Measurements from ENCODE around the gene TOPBP1.
"Not testable (repeated sequence)": the region's sequence is repeated elsewhere in the genome, so short reads cannot be mapped to it uniquely, and the experiment has no call there.

TOPBP1 gene

DNA sequence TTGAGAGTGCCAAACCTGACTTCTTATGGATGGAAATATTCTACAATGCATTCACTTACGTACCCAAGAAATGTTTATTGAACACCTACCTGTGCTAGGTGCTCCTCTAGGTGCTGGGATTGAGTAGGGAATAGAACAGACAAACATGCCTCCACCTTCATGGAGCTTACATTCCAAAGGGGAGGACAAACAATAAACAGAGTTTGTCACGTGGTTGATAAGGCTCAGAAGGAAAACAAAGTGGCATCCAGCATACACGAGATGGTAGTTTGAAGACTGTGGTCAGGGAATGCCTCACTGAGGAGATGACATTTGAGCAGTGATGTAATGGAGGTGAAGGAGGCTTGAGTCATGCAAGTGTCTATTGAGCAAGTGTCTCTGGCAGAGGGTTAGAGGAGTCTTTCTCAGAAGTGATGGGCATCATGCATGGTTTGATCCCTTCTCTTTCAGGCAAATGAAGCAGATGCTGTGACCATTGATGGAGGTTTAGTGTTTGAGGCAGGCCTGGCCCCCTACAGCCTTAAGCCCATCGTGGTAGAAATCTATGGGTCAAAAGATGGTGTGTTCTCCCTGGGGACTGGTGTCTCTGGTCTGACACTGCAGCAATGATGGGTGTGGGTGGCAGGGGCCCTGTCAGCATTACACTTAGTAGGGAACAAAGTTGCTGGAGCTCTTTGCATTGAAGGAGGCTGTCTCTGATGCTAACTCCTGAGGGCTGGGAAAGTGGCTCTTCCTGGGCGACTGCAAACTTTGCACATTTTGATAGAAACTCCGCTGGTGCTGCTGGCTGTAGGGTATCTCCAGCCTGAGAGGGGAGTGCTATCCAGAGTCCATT lies 29.7 kb upstream of the TOPBP1 start:
- Histone ChIP-seq H3K27me3 (ENCODE audit: insufficient read depth, poor library complexity, severe bottlenecking) (no peaks in the 10 kb centered on the region), H3K27ac (replicated peaks) (no peak overlapping the region), H3K4me3 (replicated peaks; ENCODE audit: insufficient read depth, low read length) (no peak overlapping the region)
- TF ChIP-seq SPI1 (IDR thresholded peaks at IDR 0.05; ENCODE audit: borderline replicate concordance, low read depth) (no peak), POLR2AphosphoS5 (IDR thresholded peaks at IDR 0.05; ENCODE audit: low read depth) (no peak)
- DNase-seq (ENCODE audit: low read depth in 1 of 2, low spot score in 1 of 2): peak; percentile 30 to 40

DNA sequence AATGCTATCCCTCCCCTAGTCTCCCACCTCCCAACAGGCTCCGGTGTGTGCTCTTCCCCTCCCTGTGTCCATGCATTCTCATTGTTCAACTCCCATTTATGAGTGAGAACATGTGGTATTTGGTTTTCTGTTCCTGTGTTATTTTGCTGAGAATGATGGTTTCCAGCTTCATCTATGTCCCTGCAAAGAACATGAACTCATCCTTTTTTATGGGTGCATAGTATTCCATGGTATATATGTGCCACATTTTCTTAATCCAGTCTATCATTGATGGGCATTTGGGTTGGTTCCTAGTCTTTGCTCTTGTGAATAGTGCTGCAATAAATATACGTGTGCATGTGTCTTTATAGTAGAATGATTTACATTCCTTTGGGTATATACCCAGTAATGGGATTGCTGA lies 16.3 kb upstream of the TOPBP1 start:
- H3K27ac ChIP-seq (replicated peaks); DNase-seq (ENCODE audit: low read depth in 1 of 2, low spot score in 1 of 2); H3K4me3 ChIP-seq (replicated peaks; ENCODE audit: insufficient read depth, low read length): not testable (repeated sequence)
- peaks cover 33% of the 10 kb centered on the region for H3K27me3 ChIP-seq (ENCODE audit: insufficient read depth, poor library complexity, severe bottlenecking)

DNA sequence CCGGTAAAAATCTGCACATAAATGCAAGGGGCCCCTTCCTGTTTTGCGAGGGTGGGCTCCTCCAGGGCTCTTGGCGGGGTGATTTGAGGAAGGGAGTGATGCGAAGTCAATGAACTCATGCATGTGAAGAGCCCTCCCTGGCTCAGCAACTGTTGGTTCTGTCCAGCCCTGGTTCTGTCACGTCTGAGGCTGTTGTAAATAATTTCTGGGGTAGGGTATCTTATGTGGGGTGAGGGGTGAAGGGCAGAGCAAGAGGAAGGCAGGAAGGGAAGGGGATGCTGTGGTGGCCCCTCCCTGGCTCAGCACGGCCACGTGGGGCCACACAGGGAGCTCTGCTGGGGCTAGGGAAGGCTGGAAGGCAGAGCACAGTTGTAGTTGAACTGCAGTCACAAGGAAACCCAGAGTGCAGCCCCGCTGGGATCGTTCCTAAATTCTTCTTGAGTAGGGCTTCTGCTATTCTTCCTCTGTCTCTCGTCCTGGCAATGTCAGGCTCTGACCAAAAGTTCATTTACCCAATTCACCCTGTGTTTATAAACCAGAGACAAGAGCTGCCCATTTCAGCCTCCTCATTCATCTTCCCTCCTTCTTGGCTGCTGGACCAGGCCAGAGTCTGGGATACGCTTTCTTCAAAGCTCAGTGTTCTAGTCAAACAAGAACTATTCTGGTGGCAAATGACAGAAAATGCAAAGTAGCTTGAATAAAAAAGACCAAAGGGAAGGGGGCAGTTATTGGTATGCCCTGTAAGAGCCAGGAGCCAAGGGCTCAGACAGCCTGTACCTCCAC lies 14.8 kb upstream of the TOPBP1 start:
- Histone ChIP-seq H3K4me3 (replicated peaks; ENCODE audit: insufficient read depth, low read length) (no peak overlapping the region), H3K27me3 (ENCODE audit: insufficient read depth, poor library complexity, severe bottlenecking) (peaks cover 38% of the 10 kb centered on the region), H3K27ac (replicated peaks) (no peak overlapping the region)
- TF ChIP-seq, protein P1, sequence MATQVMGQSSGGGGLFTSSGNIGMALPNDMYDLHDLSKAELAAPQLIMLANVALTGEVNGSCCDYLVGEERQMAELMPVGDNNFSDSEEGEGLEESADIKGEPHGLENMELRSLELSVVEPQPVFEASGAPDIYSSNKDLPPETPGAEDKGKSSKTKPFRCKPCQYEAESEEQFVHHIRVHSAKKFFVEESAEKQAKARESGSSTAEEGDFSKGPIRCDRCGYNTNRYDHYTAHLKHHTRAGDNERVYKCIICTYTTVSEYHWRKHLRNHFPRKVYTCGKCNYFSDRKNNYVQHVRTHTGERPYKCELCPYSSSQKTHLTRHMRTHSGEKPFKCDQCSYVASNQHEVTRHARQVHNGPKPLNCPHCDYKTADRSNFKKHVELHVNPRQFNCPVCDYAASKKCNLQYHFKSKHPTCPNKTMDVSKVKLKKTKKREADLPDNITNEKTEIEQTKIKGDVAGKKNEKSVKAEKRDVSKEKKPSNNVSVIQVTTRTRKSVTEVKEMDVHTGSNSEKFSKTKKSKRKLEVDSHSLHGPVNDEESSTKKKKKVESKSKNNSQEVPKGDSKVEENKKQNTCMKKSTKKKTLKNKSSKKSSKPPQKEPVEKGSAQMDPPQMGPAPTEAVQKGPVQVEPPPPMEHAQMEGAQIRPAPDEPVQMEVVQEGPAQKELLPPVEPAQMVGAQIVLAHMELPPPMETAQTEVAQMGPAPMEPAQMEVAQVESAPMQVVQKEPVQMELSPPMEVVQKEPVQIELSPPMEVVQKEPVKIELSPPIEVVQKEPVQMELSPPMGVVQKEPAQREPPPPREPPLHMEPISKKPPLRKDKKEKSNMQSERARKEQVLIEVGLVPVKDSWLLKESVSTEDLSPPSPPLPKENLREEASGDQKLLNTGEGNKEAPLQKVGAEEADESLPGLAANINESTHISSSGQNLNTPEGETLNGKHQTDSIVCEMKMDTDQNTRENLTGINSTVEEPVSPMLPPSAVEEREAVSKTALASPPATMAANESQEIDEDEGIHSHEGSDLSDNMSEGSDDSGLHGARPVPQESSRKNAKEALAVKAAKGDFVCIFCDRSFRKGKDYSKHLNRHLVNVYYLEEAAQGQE (IDR thresholded peaks at IDR 0.05; ENCODE audit: insufficient replicate concordance, low read depth): no peak
- TF ChIP-seq, protein P2, sequence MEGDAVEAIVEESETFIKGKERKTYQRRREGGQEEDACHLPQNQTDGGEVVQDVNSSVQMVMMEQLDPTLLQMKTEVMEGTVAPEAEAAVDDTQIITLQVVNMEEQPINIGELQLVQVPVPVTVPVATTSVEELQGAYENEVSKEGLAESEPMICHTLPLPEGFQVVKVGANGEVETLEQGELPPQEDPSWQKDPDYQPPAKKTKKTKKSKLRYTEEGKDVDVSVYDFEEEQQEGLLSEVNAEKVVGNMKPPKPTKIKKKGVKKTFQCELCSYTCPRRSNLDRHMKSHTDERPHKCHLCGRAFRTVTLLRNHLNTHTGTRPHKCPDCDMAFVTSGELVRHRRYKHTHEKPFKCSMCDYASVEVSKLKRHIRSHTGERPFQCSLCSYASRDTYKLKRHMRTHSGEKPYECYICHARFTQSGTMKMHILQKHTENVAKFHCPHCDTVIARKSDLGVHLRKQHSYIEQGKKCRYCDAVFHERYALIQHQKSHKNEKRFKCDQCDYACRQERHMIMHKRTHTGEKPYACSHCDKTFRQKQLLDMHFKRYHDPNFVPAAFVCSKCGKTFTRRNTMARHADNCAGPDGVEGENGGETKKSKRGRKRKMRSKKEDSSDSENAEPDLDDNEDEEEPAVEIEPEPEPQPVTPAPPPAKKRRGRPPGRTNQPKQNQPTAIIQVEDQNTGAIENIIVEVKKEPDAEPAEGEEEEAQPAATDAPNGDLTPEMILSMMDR (IDR thresholded peaks at IDR 0.05; ENCODE audit: insufficient read depth, low read length): no peak
- TF ChIP-seq GABPA (IDR thresholded peaks at IDR 0.05; ENCODE audit: low read depth): no peak
- TF ChIP-seq POLR2AphosphoS5 (IDR thresholded peaks at IDR 0.05; ENCODE audit: low read depth): no peak
- no peak for TF ChIP-seq SPI1 (IDR thresholded peaks at IDR 0.05; ENCODE audit: borderline replicate concordance, low read depth)
- no peak for DNase-seq (ENCODE audit: low read depth in 1 of 2, low spot score in 1 of 2)

DNA sequence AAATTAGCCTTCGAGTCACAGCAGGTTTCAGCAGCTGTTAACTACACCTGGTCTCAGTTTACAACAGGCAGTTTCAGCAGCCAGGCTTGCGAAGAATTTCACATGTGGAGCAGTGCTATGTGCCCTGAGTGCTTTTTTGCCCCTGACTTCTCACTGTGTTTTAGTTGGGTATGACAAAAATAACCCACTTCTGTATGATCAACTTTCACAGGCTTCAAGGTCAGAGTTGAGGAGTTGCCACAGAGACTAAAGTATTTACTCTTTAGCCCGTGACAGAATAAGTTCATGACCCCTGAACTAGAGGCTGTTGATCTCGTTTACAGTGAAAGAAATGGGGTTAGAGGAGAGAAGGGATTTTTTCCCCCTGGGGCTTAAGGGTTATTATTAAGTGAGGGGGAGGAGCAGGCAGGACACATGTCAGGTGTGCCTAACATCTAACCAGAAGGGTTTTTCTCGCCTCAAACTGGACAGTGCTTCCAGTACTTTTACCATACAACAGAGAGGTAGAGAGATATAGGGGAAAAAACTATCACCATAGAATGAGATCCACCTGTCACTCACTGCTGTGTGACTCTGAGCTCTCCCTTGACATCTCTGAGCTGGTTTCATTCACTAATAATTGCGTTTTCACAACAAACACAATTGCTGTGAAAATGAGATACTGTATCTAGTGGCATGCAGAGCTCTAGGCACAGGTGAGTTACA lies 14.0 kb upstream of the TOPBP1 start:
- DNase-seq (ENCODE audit: low read depth in 1 of 2, low spot score in 1 of 2): no peak
- TF ChIP-seq, protein P2 (IDR thresholded peaks at IDR 0.05; ENCODE audit: insufficient read depth, low read length): no peak
- TF ChIP-seq, protein P1 (IDR thresholded peaks at IDR 0.05; ENCODE audit: insufficient replicate concordance, low read depth): no peak
- TF ChIP-seq SPI1 (IDR thresholded peaks at IDR 0.05; ENCODE audit: borderline replicate concordance, low read depth) (no peak), POLR2AphosphoS5 (IDR thresholded peaks at IDR 0.05; ENCODE audit: low read depth) (no peak), GABPA (IDR thresholded peaks at IDR 0.05; ENCODE audit: low read depth) (no peak)
- H3K27me3 ChIP-seq (ENCODE audit: insufficient read depth, poor library complexity, severe bottlenecking): peaks cover 38% of the 10 kb centered on the region
- no peak overlapping the region for H3K4me3 ChIP-seq (replicated peaks; ENCODE audit: insufficient read depth, low read length)
- no peak overlapping the region for H3K27ac ChIP-seq (replicated peaks)
